HCT116 (cell line): ENCODE data around the gene SNAP47.

ENCODE experiments used
- CEBPB ChIP-seq: IDR thresholded peaks from 2 replicates; pipeline ENCODE4 v1.6.1; 2012; ENCODE audit warnings: low read depth
- CTCF ChIP-seq, 3 experiments: fragments of 200-600 bp in 1 of 3; sonication (generic) in 1 of 3; IDR thresholded peaks in 2 of 3; conservative IDR thresholded peaks in 1 of 3; 2 replicates each; pipeline ENCODE4 v1.5.1; 2012 to 2017; ENCODE audit warnings: low read depth in 2 of 3, low read length in 2 of 3, antibody characterized with exemption in 1 of 3, borderline replicate concordance in 1 of 3, control low read depth in 1 of 3, mild to moderate bottlenecking in 1 of 3, mixed read lengths in 1 of 3, mixed run types in 1 of 3, moderate library complexity in 1 of 3; ENCODE audit not compliant: insufficient read depth in 1 of 3
- EZH2 ChIP-seq: fragments of 200-600 bp; sonication (generic); IDR thresholded peaks from 2 replicates; pipeline ENCODE4 v1.6.1; 2017; ENCODE audit warnings: antibody characterized with exemption, mixed run types
- JUND ChIP-seq: IDR thresholded peaks from 2 replicates; pipeline ENCODE4 v1.6.1; 2012
- POLR2A ChIP-seq: IDR thresholded peaks from 2 replicates; pipeline ENCODE4 v1.7.0; 2011; ENCODE audit warnings: borderline replicate concordance; ENCODE audit not compliant: insufficient read depth, insufficient read length; ENCODE audit errors: extremely low read depth
- POLR2AphosphoS5 ChIP-seq: IDR thresholded peaks from 2 replicates; pipeline ENCODE4 v1.6.1; 2011; ENCODE audit warnings: mild to moderate bottlenecking, low read depth, low read length, moderate library complexity
- SRF ChIP-seq: IDR thresholded peaks from 2 replicates; pipeline ENCODE4 v1.6.1; 2012; ENCODE audit warnings: low read depth
- ZNF274 ChIP-seq: fragments of 200-500 bp; sonication (Bioruptor generic); IDR thresholded peaks from 2 replicates; pipeline ENCODE4 v1.6.1; 2014; ENCODE audit warnings: mild to moderate bottlenecking, low read depth, low read length, inconsistent platforms

- TF ChIP-seq ZNF274 (no peak), CTCF (IDR thresholded peaks at IDR 0.05 in 2 of 3, conservative IDR thresholded peaks at IDR 0.05 in 1 of 3; ENCODE audit: borderline replicate concordance in 1 of 3, insufficient read depth in 1 of 3, low read depth in 2 of 3, low read length in 2 of 3) (no peak), JUND (no peak), POLR2AphosphoS5 (no peak), SRF (no peak), POLR2A (no peak), CEBPB (no peak), EZH2 (no peak)
These were observed 64.5 kb downstream of the SNAP47 start for GRCh38 chr1:227799756-227800155.
